ENCODE data around the gene RAPGEF4. TPM values are rescaled to one million over a fixed set of nuclear protein-coding genes. Genes with fewer than 3 reads are reported as not detected.

Gene RAPGEF4
- total RNA-seq, 1 experiment from 2014 or later: 0.59 TPM

- ATAC-seq (no peak), DNase-seq (ENCODE audit: low read depth, low spot score) (no peak)
- TF ChIP-seq, protein P1, sequence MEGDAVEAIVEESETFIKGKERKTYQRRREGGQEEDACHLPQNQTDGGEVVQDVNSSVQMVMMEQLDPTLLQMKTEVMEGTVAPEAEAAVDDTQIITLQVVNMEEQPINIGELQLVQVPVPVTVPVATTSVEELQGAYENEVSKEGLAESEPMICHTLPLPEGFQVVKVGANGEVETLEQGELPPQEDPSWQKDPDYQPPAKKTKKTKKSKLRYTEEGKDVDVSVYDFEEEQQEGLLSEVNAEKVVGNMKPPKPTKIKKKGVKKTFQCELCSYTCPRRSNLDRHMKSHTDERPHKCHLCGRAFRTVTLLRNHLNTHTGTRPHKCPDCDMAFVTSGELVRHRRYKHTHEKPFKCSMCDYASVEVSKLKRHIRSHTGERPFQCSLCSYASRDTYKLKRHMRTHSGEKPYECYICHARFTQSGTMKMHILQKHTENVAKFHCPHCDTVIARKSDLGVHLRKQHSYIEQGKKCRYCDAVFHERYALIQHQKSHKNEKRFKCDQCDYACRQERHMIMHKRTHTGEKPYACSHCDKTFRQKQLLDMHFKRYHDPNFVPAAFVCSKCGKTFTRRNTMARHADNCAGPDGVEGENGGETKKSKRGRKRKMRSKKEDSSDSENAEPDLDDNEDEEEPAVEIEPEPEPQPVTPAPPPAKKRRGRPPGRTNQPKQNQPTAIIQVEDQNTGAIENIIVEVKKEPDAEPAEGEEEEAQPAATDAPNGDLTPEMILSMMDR (IDR thresholded peaks at IDR 0.05 in 2 of 3, conservative IDR thresholded peaks at IDR 0.05 in 1 of 3; ENCODE audit: borderline replicate concordance in 1 of 3, insufficient read depth in 1 of 3, low read depth in 2 of 3, low read length in 2 of 3): no peak
- TF ChIP-seq SRF (IDR thresholded peaks at IDR 0.05; ENCODE audit: low read depth): no peak
- no peak for TF ChIP-seq SP1 (IDR thresholded peaks at IDR 0.05; ENCODE audit: low read depth)
- ChIA-PET CTCF (no interaction called here), RAD21 (ENCODE audit: low non-redundant PET in 1 of 2, low total read pairs in 2 of 2, uncharacterized antibody in 2 of 2, unreplicated experiment in 2 of 2) (no interaction called here), POLR2A (no interaction called here)
- Histone ChIP-seq H3K79me2 (ENCODE audit: insufficient read depth, low read length) (no peaks in the 10 kb centered on the region), H2AFZ (ENCODE audit: low read depth, low read length, poor library complexity, severe bottlenecking) (no peak overlapping the region), H3K4me1 (ENCODE audit: control insufficient read depth in 1 of 2, insufficient read depth in 2 of 2, low read length in 2 of 2) (no peaks in the 10 kb centered on the region), H3K4me3 (replicated peaks in 1 of 2; ENCODE audit: low read depth in 1 of 2, low read length in 2 of 2) (no peak overlapping the region), H3K9ac (ENCODE audit: low read length) (no peak overlapping the region), H3K27ac (ENCODE audit: low read depth, low read length) (no peak overlapping the region), H3K9me3 (ENCODE audit: control insufficient read depth in 1 of 2, insufficient read depth in 1 of 2, low read depth in 1 of 2, low read length in 2 of 2) (no peaks in the 10 kb centered on the region), H3K4me2 (ENCODE audit: low read length) (no peak overlapping the region), H4K20me1 (ENCODE audit: insufficient read depth) (no peaks in the 10 kb centered on the region), H3K27me3 (ENCODE audit: insufficient read depth, low read length) (peaks cover 24% of the 10 kb centered on the region; the same call in 1 of the 2 replicates), H3K36me3 (ENCODE audit: control insufficient read depth in 1 of 2, insufficient read depth in 2 of 2, low read length in 2 of 2) (no peaks in the 10 kb centered on the region), H3K9me2 (ENCODE audit: insufficient read depth) (no peaks in the 10 kb centered on the region)
- BruUV-seq (replicated peaks): no TSS peak
- intact Hi-C loops (cut with micrococcal nuclease): no loop called here
Measured at GRCh38 chr2:172877826-172878225, 142.2 kb downstream of the RAPGEF4 start.

GRCh38 chr2:172878260-172878659 is 142.6 kb downstream of the RAPGEF4 start:
- H3K9ac ChIP-seq (ENCODE audit: low read length): no peak overlapping the region
- H3K27me3 ChIP-seq (ENCODE audit: insufficient read depth, low read length): peaks cover 24% of the 10 kb centered on the region; the same call in 1 of the 2 replicates
- H3K36me3 ChIP-seq (ENCODE audit: control insufficient read depth in 1 of 2, insufficient read depth in 2 of 2, low read length in 2 of 2): no peaks in the 10 kb centered on the region
- intact Hi-C loops (cut with micrococcal nuclease): no loop called here
- H2AFZ ChIP-seq (ENCODE audit: low read depth, low read length, poor library complexity, severe bottlenecking): no peak overlapping the region
- DNase-seq (ENCODE audit: low read depth, low spot score): no peak
- no peak for ATAC-seq
- no peaks in the 10 kb centered on the region for H3K9me2 ChIP-seq (ENCODE audit: insufficient read depth)
- ChIA-PET RAD21 (ENCODE audit: low non-redundant PET in 1 of 2, low total read pairs in 2 of 2, uncharacterized antibody in 2 of 2, unreplicated experiment in 2 of 2) (no interaction called here), POLR2A (no interaction called here), CTCF (no interaction called here)
- H3K4me3 ChIP-seq (replicated peaks in 1 of 2; ENCODE audit: low read depth in 1 of 2, low read length in 2 of 2): no peak overlapping the region
- H3K4me1 ChIP-seq (ENCODE audit: control insufficient read depth in 1 of 2, insufficient read depth in 2 of 2, low read length in 2 of 2): no peaks in the 10 kb centered on the region
- no peaks in the 10 kb centered on the region for H4K20me1 ChIP-seq (ENCODE audit: insufficient read depth)
- H3K79me2 ChIP-seq (ENCODE audit: insufficient read depth, low read length): no peaks in the 10 kb centered on the region
- TF ChIP-seq EGR1 (IDR thresholded peaks at IDR 0.05; ENCODE audit: low read depth): no peak
- no peak overlapping the region for H3K4me2 ChIP-seq (ENCODE audit: low read length)
- no peaks in the 10 kb centered on the region for H3K9me3 ChIP-seq (ENCODE audit: control insufficient read depth in 1 of 2, insufficient read depth in 1 of 2, low read depth in 1 of 2, low read length in 2 of 2)
- no peak overlapping the region for H3K27ac ChIP-seq (ENCODE audit: low read depth, low read length)
- no TSS peak for BruUV-seq (replicated peaks)
